Measurements from ENCODE around the gene PLEKHG7.

GRCh38 chr12:92729773-92730305, 27.1 kb downstream of the PLEKHG7 start:
- TF ChIP-seq CTCF (IDR thresholded peaks at IDR 0.05) (no peak), POLR2A (IDR thresholded peaks at IDR 0.05) (no peak)
